ENCODE data around the gene ATG16L1.
"Not testable (repeated sequence)": the region's sequence is repeated elsewhere in the genome, so short reads cannot be mapped to it uniquely, and the experiment has no call there.

The ATG16L1 gene

DNA sequence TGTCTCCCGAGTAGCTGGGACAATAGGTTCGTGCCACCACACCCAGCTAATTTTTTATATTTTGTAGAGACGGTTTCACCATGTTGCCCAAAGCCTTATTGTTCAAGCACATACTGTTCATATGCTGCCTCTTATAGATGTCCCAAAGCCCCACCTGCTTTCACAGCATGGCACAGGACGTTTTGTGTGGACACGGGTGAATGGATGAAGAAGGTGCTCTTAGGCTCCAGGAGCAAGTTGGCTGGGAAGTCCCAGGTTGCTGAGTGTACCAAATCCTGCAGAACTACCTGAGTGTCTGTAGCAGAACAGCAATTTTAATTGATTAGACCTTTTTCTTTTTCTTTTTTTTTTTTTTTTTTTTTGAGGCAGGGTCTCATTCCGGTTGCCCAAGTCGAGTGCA lies 45.6 kb downstream of the ATG16L1 start:
- no peak for DNase-seq

DNA sequence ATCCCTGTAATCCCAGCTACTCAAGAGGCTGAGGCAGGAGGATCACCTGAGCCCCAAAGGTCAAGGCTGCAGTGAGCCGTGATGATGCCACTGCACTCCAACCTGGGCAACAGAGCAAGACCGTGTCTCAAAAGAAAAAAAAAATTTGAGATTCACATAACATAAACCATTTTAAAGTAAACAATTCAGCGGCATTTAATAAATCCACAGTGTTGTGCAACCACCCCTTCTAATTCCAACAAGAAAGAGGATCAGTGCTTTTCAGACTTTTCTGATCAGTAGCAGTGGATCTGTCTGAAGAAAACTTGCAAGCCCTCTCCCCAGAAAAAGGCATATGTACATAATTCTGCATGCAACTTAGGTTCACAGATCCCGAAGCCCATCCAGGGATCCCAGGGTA lies 48.9 kb downstream of the ATG16L1 start:
- DNase-seq = no peak

DNA sequence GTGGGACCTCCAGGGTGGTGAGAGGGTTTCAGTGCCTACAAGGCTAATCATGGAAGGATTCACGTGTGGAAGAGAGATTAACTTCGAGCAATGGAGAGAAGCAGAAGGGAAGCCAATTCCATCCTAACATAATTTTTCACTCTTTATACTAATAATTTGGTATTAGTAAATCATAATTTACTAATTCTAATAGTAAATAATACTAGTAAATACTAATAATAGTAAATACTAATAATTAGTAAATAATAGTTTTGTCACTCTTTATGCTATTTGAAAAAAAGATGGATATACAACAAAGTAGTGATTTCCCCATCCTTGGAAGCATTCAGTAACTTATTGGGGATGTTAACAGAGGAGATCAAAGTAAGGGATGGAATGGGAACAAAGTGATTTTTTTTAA lies 49.8 kb downstream of the ATG16L1 start:
- no peak for DNase-seq

- DNase-seq = no peak
These were observed 50.3 kb downstream of the ATG16L1 start for GRCh38 chr2:233301811-233302210.

DNA sequence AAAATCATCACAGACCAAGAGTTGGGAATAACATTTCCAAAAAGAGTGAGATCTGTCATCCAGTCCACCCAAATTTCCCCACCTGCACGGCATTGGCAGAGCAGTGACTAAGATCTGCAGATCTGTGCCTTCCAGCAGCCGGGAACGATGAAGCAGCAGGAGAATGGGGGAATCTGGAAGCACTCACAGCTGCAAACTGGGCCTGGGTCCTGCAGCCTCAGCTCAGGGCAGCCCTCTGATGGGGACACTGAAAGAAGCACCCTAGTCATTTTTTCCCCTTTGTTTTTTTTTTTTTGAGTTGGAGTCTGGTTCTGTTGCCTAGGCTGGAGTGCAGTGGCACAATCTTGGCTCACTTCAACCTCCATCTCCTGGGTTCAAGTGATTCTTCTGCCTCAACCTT lies 51.8 kb downstream of the ATG16L1 start:
- no peak for DNase-seq

DNA sequence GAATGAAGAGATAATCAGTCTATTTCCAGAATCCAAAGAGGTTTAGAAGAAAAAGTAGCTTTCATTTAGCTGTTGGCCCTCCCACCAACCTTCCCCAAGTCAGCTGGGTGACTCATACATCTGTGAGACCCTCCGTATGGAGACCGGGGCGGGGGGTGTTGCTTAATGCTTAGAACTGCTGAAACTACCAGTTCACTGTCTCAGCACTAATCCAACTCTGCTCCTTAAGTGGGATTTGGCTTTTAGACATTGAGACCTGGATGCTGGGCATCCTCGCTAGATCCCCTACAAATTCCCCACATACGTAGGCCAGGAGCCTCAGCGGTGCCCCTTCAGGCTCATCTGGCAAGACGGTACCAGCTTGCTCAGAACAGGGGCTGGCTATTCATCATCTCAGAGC lies 56.1 kb downstream of the ATG16L1 start, which contains the start of gene SAG:
Gene SAG, plus strand, starts transcription at position 252 of the 400 bp plus-strand sequence. CDS start 1,374 bp downstream, outside the sequence.
- no peak for DNase-seq

DNA sequence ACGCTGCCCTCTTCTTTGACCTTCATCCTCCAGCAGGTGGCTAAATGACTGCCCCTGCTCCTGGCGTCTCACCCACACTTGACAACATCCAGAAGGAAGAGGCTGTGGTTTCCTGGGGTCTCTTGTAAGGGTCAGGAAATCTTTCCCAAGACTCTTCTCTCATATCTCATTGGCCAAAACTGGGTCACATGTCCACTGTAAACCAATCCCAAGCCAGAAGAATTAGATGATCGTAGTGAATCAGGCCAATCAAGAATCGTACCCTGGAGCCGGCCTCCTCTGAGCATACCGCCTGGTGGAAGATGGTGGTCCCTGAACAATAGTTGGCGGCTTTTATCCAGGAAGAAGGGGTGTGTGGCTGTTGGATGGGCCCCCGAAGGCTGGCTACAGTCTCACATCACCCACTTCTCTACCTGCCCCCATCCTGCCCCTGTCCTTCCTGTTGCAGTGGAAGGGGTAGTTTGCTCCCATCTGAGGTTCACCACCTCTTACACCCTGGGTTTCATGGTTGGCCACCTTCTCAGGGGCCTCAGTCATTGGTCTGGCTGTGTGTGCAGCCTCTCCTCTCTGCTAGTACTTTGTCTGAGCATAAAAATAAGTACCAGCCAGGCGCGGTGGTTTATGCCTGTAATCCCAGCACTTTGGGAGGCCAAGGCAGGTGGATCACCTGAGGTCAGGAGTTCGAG lies 59.9 kb downstream of the ATG16L1 start:
- no peak for DNase-seq

DNA sequence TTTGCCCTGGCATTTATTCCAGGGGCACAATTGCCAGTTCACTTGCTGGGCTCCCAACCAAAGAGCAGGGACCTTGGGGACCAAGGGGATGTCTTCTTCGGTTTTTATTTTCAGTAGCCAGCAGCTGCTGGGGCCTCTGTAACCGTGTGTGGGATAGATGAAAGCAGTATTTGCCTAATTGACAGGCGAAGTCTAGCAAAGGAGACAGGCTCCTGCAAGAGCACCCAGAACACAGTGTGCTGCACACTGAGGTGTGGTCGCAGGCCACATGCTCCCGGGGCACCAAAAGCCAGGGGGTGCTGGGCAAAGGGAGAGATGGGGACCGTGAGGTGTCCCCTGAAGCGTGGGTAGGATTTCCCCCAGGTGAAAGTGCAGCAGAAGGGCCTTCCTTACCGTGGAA lies 61.4 kb downstream of the ATG16L1 start:
- peak; percentile 40 to 47 for DNase-seq

DNA sequence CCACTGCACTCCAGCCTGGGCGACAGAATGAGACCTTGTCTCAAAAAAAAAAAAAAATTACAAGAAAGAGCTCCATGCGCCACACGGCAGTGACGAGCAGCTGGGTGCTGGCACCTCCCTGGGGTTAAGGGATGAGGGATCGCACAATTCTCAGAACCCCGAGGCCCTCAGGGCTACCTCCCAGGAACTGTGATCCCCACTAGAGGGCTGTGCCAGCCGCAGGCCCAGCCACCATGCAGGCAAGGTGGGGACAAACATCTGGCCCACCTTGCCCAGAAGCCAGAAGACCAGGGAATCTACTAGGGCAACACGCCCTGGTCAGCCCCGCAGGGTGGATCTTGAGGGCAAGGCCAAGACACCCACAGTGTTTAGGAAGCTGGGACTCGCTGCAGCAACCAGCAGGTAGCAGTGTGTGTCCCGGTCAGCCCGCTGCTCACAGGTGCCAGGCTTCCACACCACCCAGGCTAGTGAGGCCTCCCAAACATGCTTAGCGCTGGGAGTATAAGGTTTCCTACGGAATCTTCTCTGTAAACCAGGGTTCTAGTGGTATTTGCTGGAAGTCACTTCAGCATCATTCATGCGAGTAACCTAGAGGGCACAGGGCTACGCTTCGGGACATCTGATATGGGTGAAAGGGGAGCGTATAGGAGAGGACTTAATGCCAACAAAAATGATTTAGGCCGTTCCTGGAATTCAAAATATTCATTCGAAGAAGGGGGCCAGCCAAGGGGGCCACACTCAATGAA lies 62.9 kb downstream of the ATG16L1 start:
- DNase-seq = no peak

DNA sequence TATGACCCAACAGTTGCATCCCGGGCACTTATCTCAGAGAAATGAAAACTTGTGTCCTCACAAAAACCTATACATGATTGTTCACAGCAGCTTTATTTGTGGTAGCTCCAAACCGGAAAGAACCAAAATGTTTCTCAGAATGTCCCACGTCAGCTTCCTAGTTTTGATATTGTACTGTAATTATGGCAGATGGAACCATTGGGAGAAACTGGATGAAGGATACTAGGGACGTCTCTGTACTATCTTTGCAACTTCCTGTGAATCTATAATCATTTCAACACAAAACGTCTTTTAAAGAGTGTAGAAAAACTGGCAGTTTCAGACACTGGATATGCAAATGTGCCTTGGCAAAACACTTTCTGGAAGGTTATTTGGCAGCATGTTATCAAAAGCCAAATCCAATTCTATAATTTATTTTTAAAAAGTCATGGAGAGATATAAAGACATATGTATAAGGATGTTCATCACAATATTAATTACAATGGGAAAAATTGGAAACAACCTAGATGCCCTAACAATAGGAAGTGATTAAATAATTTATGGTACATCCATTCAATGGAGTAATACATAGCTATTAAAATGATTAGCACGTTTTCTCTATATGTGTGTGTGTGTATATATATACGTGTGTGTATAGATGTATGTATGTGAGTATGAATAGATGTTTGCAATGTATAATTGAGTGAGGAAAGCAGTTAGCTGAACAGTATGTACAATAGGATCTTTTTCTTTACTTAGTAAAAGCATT lies 65.9 kb downstream of the ATG16L1 start:
- DNase-seq = no peak

DNA sequence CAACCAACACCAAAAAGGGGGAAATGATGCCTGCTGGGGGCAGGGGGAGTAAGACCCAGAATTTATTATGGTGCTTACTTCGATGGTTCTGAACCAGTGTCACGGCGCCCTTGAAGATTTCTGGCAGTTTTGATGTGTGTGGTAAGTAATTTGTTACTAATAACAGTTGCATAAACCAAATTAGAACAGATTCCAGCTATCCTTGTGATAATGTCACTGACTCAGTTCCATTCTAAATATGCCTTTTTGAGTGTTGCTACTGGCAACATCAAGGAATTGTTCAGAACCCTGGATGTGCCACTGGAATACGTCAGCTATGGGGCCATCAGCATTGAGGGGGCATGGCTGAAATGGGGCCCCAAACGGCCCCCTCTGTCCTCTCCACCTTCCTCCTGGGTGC lies 67.8 kb downstream of the ATG16L1 start:
- no peak for DNase-seq

DNA sequence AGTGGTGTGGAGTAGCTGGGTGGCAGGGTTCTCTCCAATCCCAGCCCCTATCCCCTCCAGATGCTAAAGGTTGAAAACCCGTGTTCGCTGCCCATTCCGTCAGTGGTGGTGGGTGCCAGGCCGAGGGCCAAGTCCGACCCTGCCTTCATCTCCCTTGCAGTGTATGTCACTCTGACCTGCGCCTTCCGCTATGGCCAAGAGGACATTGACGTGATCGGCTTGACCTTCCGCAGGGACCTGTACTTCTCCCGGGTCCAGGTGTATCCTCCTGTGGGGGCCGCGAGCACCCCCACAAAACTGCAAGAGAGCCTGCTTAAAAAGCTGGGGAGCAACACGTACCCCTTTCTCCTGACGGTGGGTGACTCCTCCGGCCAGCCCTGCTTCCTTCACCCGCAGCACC lies 69.0 kb downstream of the ATG16L1 start:
- no peak for DNase-seq

DNA sequence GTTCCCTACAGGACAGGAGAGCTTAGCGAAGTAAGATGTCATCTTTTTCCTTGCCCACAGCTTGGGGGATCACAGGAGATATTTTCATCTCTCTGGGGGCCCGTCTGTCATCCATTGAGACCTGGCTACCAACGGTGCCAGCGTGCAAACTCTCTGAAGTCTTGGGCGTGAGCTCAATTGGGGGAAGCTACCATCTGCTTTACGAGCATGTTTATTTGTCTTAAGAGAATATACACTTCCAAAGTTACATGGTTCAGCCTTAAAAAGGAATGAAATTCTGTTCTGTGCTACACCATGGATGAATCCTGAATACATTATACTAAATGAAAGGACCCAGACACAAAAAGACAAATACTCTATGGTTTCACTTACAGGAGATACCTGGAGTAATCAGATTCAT lies 69.7 kb downstream of the ATG16L1 start:
- no peak for DNase-seq

DNA sequence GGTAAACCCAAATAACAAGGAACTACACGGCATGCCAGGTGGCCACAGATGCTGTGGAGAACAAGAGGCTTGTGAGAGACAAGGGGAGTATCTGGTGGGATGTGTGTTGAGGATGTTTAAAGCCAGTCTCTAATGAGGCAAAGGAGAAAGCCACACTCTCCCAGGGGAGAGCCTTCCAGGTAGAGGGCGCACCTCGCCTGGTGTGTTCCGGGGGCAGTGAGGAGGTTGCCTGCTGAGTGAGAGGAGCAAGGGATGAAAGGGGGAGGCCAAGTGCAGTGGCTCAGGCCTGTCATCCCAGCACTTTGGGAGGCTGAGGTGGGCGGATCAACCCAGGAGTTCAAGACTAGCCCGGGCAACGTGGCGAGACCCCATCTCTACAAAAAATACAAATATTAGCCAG lies 72.4 kb downstream of the ATG16L1 start:
- no peak for DNase-seq

DNA sequence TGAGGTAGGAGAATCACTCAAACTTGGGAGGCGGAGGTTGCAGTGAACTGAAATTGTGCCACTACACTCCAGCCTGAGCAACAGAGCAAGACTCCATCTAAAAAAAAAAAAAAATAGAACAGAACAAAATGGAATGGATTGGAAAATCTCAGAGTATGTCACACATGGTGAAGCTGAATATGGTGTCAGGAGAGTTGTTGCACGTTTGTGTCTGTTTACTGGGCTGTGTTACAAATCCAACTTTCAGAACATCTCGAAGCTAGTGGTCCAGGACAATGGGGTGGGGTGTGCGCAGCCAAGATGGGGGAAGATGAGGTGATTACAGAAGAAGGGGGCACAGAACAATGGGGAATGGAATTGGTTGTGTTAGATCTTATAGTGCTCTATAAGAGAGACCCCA lies 73.8 kb downstream of the ATG16L1 start:
- DNase-seq = no peak

DNA sequence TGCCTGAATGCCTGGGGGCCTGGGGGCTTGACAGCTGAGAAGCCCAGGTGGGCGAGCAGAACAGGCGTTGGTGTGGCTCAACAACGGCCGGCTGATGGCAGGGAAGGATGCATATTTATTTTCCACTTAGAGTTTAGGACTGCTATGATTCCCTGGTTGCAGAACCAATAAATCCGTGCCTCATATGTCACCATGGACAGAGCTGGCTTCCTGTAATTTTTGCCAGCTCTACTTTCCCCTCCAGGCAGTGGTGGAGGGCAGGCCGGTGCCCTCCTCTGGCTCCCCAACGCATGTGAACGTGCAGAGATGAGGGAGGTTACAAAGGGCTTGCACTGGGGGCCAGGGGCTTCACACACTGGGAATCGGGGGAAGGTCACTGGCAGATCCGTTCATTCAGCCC lies 74.3 kb downstream of the ATG16L1 start:
- no peak for DNase-seq

GRCh38 chr2:233326500-233326899 lies 75.0 kb downstream of the ATG16L1 start:
- DNase-seq = no peak

- no peak for DNase-seq
These were observed 77.4 kb downstream of the ATG16L1 start for GRCh38 chr2:233328922-233329321.

DNA sequence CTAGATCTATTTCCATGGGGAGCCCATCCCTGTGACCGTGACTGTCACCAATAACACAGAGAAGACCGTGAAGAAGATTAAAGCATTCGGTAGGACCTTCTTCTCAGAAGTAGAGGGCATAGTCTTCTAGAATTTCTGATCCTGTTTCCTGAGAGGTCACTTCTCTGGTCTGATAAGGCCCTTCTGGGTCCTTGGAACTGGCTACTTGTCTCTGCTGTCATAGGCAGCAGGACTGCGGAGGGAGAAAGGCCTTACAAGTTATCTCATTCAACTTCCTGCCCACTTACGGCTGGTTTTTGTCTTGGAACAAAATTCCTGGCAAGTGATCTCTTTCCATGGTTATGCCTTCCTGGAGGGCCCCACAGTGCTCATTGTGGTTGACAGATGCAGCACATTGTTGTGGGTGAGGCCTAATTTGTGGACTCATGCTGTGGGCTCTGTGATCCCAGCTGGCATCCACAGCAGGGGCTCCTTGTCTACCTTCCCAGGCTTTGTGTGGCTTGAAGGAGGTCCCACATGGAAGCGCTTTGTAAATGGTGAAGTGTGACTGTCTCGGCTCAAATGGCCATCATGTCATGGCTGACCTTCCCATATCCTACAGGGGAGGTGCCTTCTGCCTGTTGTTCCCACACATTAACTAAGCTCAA lies 78.1 kb downstream of the ATG16L1 start:
- DNase-seq = no peak

GRCh38 chr2:233331536-233331935 lies 80.1 kb downstream of the ATG16L1 start:
- no peak for DNase-seq

GRCh38 chr2:233332125-233332524 lies 80.7 kb downstream of the ATG16L1 start:
- DNase-seq = no peak

- DNase-seq = no peak
These were observed 83.4 kb downstream of the ATG16L1 start for GRCh38 chr2:233334915-233335314.

GRCh38 chr2:233336091-233336490 lies 84.6 kb downstream of the ATG16L1 start:
- DNase-seq = not testable (repeated sequence)
